Measurements from ENCODE around the gene ANGPTL8. TPM values are rescaled to one million over a fixed set of nuclear protein-coding genes. Genes with fewer than 3 reads are reported as not detected.
A peak's percentile ranks its signal among the peaks of the same experiment; 100 is the strongest.

The ANGPTL8 gene
- total and polyA plus RNA-seq, 10 of the 15 experiments (the other 5 are each of a cell fraction or from before 2014, with no cell fraction given), result not detected

GRCh38 chr19:11205939-11206570, 33.4 kb upstream of the ANGPTL8 start (continued):
- TF ChIP-seq CUX1 (IDR thresholded peaks at IDR 0.05; ENCODE audit: insufficient replicate concordance, low read depth, low read length), result no peak
- TF ChIP-seq CBX5 (IDR thresholded peaks at IDR 0.05; ENCODE audit: low read depth), result 0 out of 2 replicates have a peak, but pooled peaks have one; percentile 20
- no peak for TF ChIP-seq CEBPB (IDR thresholded peaks at IDR 0.05; ENCODE audit: borderline replicate concordance in 1 of 2, low read depth in 2 of 2, low read length in 2 of 2)
- no peak for TF ChIP-seq ZNF24 (IDR thresholded peaks at IDR 0.05)
- peak; percentile 67; the same call in 1 of the 2 replicates for TF ChIP-seq MLLT1 (IDR thresholded peaks at IDR 0.05)
- no peak for TF ChIP-seq FOS (IDR thresholded peaks at IDR 0.05; ENCODE audit: borderline replicate concordance, extremely low read depth, insufficient read length)
- TF ChIP-seq ATF7 (IDR thresholded peaks at IDR 0.05; ENCODE audit: low read depth), result peak; percentile 98
- no peak for TF ChIP-seq TCF3 (IDR thresholded peaks at IDR 0.05; ENCODE audit: borderline replicate concordance, insufficient read depth, low read depth, low read length)
- TF ChIP-seq JUND (IDR thresholded peaks at IDR 0.05; ENCODE audit: low read depth, low read length), result 0 out of 2 replicates have a peak, but pooled peaks have one; percentile 19
- TF ChIP-seq WRNIP1 (IDR thresholded peaks at IDR 0.05; ENCODE audit: borderline replicate concordance, low read depth, low read length), result no peak
- TF ChIP-seq ZSCAN29 (IDR thresholded peaks at IDR 0.05), result no peak
- 0 out of 2 replicates have a peak, but pooled peaks have one; percentile 29 for TF ChIP-seq NKRF (conservative IDR thresholded peaks at IDR 0.05)
- 0 out of 2 replicates have a peak, but pooled peaks have one; percentile 38 for TF ChIP-seq TARDBP (IDR thresholded peaks at IDR 0.05; ENCODE audit: borderline replicate concordance)
- no peak for TF ChIP-seq YY1 (IDR thresholded peaks at IDR 0.05; ENCODE audit: low read depth, low read length)
- no peak for TF ChIP-seq NR2C1 (IDR thresholded peaks at IDR 0.05)
- TF ChIP-seq POLR2AphosphoS5 (IDR thresholded peaks at IDR 0.05; ENCODE audit: low read length), result no peak
- no peak for TF ChIP-seq FOXK2 (IDR thresholded peaks at IDR 0.05)
- no peak for TF ChIP-seq ZNF384 (IDR thresholded peaks at IDR 0.05; ENCODE audit: borderline replicate concordance, low read depth, low read length)
- TF ChIP-seq SIX5 (IDR thresholded peaks at IDR 0.05; ENCODE audit: low read depth, low read length, severe bottlenecking), result no peak
- TF ChIP-seq CREB1 (IDR thresholded peaks at IDR 0.05; ENCODE audit: low read depth), result peak; percentile 70
- no peak for TF ChIP-seq POLR2A (IDR thresholded peaks at IDR 0.05; ENCODE audit: low read depth, low read length)
- no peak for TF ChIP-seq MYC (IDR thresholded peaks at IDR 0.05; ENCODE audit: insufficient read depth, insufficient read length, insufficient replicate concordance, low read length, severe bottlenecking)

All from GM12878 (cell line).